Metanephros (tissue), 1 donor: ENCODE data around the gene TGM4. TPM values are rescaled to one million over a fixed set of nuclear protein-coding genes. Genes with fewer than 3 reads are reported as not detected.

Experiments
- total RNA-seq: library from RNA; depleted of rRNA; stranded (reverse); fragments of >200 nt; gene quantifications from one replicate; pipeline ENCODE4 v1.2.3, GENCODE V29; 2014

The TGM4 gene
- total RNA-seq = not detected

DNA sequence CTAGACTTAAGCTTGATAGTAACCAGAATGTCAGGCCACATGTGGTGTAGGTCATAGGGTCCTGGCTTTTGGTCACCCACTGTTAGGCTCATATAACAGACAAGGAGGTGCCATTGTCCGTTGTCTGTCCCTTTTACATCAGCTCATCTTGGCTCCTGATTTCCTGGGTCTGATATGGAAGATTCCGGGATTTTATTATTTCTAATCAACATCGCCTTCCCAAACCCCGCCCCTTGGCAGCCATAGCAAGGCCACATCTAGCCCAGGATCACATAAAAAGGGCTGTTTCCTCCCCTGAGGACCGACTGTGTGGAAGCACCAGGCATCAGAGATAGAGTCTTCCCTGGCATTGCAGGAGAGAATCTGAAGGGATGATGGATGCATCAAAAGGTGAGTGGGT, at the start of gene TGM4:
TGM4 (plus strand) TSS at position 301 of the 400 bp plus-strand sequence; CDS start at position 372, 71 bp downstream.

DNA sequence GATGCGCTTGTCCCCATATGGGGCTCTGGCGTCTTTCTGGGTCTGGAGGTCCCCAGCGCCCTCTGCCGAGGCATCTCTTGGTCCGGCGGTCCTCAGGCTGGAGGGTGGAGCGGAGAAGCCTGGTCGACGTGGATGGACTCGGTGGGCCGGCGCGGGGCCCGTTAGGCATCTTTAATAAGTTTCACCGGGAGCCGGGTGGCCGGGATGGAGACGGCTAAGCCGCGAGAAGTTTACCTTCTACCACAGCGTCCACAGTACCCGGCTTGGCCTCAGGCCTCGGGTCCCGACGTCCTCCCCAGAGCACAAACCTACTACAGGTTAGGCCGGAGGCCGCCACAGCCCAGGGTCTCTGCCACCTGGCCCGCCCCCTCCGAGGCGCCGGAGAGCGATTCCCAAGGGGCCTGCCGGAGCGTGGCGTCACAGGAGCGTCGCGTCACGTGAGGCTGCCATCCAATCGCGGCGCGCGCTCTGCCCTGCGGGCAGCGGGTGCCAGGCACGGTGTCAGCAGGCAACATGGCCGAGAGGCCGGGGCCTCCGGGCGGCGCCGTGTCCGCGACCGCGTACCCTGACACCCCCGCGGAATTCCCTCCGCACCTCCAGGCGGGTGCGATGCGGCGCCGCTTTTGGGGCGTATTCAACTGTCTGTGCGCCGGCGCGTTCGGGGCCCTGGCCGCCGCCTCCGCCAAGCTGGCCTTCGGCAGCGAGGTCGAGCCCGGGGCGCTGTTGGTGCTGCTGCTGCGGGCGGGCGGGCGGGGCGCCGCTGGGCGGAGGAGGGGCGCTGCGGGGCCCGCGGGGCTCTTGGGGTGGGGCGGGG, 12.8 kb upstream of the TGM4 start, which contains the start of gene TMEM42:
TMEM42 (plus strand) TSS at position 501 of the 814 bp plus-strand sequence; CDS start at position 514, 13 bp downstream.

Other genes starting within 250 kb of the TGM4 start
- 27.3 TPM for gene ZNF197, start 249.6 kb upstream of the TGM4 start, total RNA-seq
- 9.9 TPM for gene ZNF35, start 225.9 kb upstream of the TGM4 start, total RNA-seq
- gene ZNF502, start 161.9 kb upstream of the TGM4 start, total RNA-seq = 8.0 TPM
- 9.2 TPM for gene ZNF501, start 145.0 kb upstream of the TGM4 start, total RNA-seq
- gene KIAA1143, start 113.0 kb upstream of the TGM4 start, total RNA-seq = 25.5 TPM
- 6.4 TPM for gene KIF15, start 112.8 kb upstream of the TGM4 start, total RNA-seq
- 11.8 TPM for gene TMEM42, start 12.7 kb upstream of the TGM4 start, total RNA-seq
- 57.3 TPM for gene ZDHHC3, start 101.6 kb downstream of the TGM4 start, total RNA-seq
- gene EXOSC7, start 101.6 kb downstream of the TGM4 start, total RNA-seq = 45.9 TPM
- 64.5 TPM for gene CLEC3B, start 151.7 kb downstream of the TGM4 start, total RNA-seq